ENCODE data around the gene FHAD1. TPM values are rescaled to one million over a fixed set of nuclear protein-coding genes. Genes with fewer than 3 reads are reported as not detected.

The FHAD1 gene
- total RNA-seq, 3 donors from 2014 or later (not counting 1 experiment from before 2014, with no cell fraction given): 0.72 to 1.9 (median 1.7) TPM

GRCh38 chr1:15348648-15349047 is 101.6 kb downstream of the FHAD1 start:
- intact Hi-C loops (cut with micrococcal nuclease): loop anchor here (5.0 kb wide), 1 partner anchor 34 kb away; no protein-coding TSS in a partner anchor
- Histone ChIP-seq H3K27ac (ENCODE audit: low read length) (no peak overlapping the region), H3K4me1 (ENCODE audit: control insufficient read depth, insufficient read depth, low read length) (peaks cover 86% of the 10 kb centered on the region), H3K36me3 (ENCODE audit: control insufficient read depth, insufficient read depth, low read length) (no peaks in the 10 kb centered on the region), H3K4me3 (ENCODE audit: low read length) (no peak overlapping the region), H3K27me3 (ENCODE audit: control insufficient read depth, insufficient read depth, low read length) (no peaks in the 10 kb centered on the region), H3K9me3 (ENCODE audit: control insufficient read depth, insufficient read depth, low read length) (no peaks in the 10 kb centered on the region)
- Mint-ChIP-seq H3K27me3 (ENCODE audit: low read depth in 2 of 2) (no peaks in the 10 kb centered on the region), H3K27ac (peak overlapping the region; percentile 88), H3K4me1 (peaks cover 68 to 88% of the 10 kb centered on the region in 2 donors), H3K9me3 (peaks cover 0 to 2% of the 10 kb centered on the region in 2 donors), H3K36me3 (no peaks in the 10 kb centered on the region), H3K4me3 (no peak overlapping the region)
- TF ChIP-seq, protein P1, sequence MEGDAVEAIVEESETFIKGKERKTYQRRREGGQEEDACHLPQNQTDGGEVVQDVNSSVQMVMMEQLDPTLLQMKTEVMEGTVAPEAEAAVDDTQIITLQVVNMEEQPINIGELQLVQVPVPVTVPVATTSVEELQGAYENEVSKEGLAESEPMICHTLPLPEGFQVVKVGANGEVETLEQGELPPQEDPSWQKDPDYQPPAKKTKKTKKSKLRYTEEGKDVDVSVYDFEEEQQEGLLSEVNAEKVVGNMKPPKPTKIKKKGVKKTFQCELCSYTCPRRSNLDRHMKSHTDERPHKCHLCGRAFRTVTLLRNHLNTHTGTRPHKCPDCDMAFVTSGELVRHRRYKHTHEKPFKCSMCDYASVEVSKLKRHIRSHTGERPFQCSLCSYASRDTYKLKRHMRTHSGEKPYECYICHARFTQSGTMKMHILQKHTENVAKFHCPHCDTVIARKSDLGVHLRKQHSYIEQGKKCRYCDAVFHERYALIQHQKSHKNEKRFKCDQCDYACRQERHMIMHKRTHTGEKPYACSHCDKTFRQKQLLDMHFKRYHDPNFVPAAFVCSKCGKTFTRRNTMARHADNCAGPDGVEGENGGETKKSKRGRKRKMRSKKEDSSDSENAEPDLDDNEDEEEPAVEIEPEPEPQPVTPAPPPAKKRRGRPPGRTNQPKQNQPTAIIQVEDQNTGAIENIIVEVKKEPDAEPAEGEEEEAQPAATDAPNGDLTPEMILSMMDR (IDR thresholded peaks at IDR 0.05): no peak
- 89% methylated on average over 8 of the region's 9 CpGs for WGBS (ENCODE audit: insufficient coverage)
- DNase-seq (no peak), ATAC-seq (no peak)

DNA sequence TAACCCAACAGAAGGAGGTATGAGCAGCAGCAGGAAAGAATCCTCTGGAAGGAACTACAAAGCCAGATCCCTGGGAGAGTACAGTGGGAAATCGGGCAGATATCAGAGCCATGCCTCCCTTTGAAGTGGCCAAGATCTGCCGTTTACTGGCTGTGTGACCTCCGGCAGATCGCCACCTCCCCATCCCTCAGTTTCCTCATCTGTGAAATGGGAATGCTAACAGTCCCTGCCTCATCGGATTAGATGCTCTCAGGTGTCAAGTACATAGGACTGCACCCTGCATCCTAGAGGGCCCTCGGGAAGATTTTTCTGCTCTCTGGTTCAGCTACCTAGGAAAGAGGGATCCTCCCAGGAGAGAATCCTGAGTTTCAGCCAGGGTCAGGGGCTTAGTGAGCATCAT is 102.1 kb downstream of the FHAD1 start:
- intact Hi-C loops (cut with micrococcal nuclease): loop anchor here (5.0 kb wide), 1 partner anchor 33 kb away; no protein-coding TSS in a partner anchor
- Mint-ChIP-seq H3K27me3 (ENCODE audit: low read depth in 2 of 2) (no peaks in the 10 kb centered on the region), H3K4me1 (peaks cover 63 to 83% of the 10 kb centered on the region in 2 donors), H3K36me3 (no peaks in the 10 kb centered on the region), H3K27ac (peak overlapping the region; percentile 88), H3K9me3 (peaks cover 0 to 2% of the 10 kb centered on the region in 2 donors), H3K4me3 (no peak overlapping the region)
- Histone ChIP-seq H3K36me3 (ENCODE audit: control insufficient read depth, insufficient read depth, low read length) (no peaks in the 10 kb centered on the region), H3K27me3 (ENCODE audit: control insufficient read depth, insufficient read depth, low read length) (no peaks in the 10 kb centered on the region), H3K27ac (ENCODE audit: low read length) (no peak overlapping the region), H3K9me3 (ENCODE audit: control insufficient read depth, insufficient read depth, low read length) (no peaks in the 10 kb centered on the region), H3K4me3 (ENCODE audit: low read length) (no peak overlapping the region), H3K4me1 (ENCODE audit: control insufficient read depth, insufficient read depth, low read length) (peaks cover 81% of the 10 kb centered on the region)
- DNase-seq (no peak), ATAC-seq (no peak)
- TF ChIP-seq, protein P1 (IDR thresholded peaks at IDR 0.05): no peak
- over 99% methylated on average over 6 of the region's 6 CpGs for WGBS (ENCODE audit: insufficient coverage)

GRCh38 chr1:15350151-15350550 is 103.1 kb downstream of the FHAD1 start:
- no peak for DNase-seq
- Mint-ChIP-seq H3K27ac (peak overlapping the region in 1 of 2 donors; percentile 52), H3K27me3 (ENCODE audit: low read depth in 2 of 2) (no peaks in the 10 kb centered on the region), H3K4me1 (peaks cover 53 to 73% of the 10 kb centered on the region in 2 donors), H3K36me3 (no peaks in the 10 kb centered on the region), H3K4me3 (no peak overlapping the region), H3K9me3 (peaks cover 0 to 2% of the 10 kb centered on the region in 2 donors)
- Histone ChIP-seq H3K4me1 (ENCODE audit: control insufficient read depth, insufficient read depth, low read length) (peaks cover 74% of the 10 kb centered on the region), H3K27me3 (ENCODE audit: control insufficient read depth, insufficient read depth, low read length) (no peaks in the 10 kb centered on the region), H3K4me3 (ENCODE audit: low read length) (no peak overlapping the region), H3K27ac (ENCODE audit: low read length) (no peak overlapping the region), H3K36me3 (ENCODE audit: control insufficient read depth, insufficient read depth, low read length) (no peaks in the 10 kb centered on the region), H3K9me3 (ENCODE audit: control insufficient read depth, insufficient read depth, low read length) (no peaks in the 10 kb centered on the region)
- TF ChIP-seq, protein P1 (IDR thresholded peaks at IDR 0.05): no peak
- intact Hi-C loops (cut with micrococcal nuclease): loop anchor here (5.0 kb wide), 1 partner anchor 33 kb away; no protein-coding TSS in a partner anchor
- ATAC-seq: no peak
- 87% methylated on average over 10 of the region's 10 CpGs for WGBS (ENCODE audit: insufficient coverage)
